Neural progenitor cell (in vitro differentiated cells): ENCODE results near the gene CAPN12.

Source experiments
- EZH2 ChIP-seq: fragments of 200-600 bp; sonication (generic); IDR thresholded peaks from 2 replicates; pipeline ENCODE4 v1.6.1; 2017; ENCODE audit warnings: antibody characterized with exemption, mild to moderate bottlenecking, moderate library complexity
- EZH2phosphoT487 ChIP-seq: fragments of 200-600 bp; sonication (generic); IDR thresholded peaks from 2 replicates; pipeline ENCODE4 v1.6.1; 2017; ENCODE audit warnings: antibody characterized with exemption
- TF ChIP-seq, protein P1 (sequence below): fragments of 200-600 bp; sonication (generic); IDR thresholded peaks from 2 replicates; pipeline ENCODE4 v1.5.1; 2017; ENCODE audit warnings: antibody characterized with exemption, mild to moderate bottlenecking

DNA sequence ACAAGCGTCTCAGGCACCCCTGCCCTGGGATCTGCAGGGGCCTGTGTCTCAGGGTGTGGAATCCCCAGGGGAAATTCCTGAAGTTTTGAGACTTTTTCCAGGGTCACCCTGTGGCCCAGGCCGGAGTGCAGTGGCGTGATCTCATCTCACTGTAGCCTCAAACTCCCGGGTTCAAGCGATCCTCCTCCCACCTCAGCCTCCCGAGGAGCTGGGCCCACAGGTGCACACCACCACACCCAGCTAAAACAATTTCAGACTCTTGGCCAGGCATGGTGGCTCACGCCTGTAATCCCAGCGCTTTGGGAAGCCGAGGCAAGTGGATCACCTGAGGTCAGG lies 4.0 kb downstream of the CAPN12 start:
- TF ChIP-seq EZH2 (no peak), EZH2phosphoT487 (no peak)
- TF ChIP-seq, protein P1, sequence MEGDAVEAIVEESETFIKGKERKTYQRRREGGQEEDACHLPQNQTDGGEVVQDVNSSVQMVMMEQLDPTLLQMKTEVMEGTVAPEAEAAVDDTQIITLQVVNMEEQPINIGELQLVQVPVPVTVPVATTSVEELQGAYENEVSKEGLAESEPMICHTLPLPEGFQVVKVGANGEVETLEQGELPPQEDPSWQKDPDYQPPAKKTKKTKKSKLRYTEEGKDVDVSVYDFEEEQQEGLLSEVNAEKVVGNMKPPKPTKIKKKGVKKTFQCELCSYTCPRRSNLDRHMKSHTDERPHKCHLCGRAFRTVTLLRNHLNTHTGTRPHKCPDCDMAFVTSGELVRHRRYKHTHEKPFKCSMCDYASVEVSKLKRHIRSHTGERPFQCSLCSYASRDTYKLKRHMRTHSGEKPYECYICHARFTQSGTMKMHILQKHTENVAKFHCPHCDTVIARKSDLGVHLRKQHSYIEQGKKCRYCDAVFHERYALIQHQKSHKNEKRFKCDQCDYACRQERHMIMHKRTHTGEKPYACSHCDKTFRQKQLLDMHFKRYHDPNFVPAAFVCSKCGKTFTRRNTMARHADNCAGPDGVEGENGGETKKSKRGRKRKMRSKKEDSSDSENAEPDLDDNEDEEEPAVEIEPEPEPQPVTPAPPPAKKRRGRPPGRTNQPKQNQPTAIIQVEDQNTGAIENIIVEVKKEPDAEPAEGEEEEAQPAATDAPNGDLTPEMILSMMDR: no peak
